ENCODE data around the gene CDK5RAP3.

DNA sequence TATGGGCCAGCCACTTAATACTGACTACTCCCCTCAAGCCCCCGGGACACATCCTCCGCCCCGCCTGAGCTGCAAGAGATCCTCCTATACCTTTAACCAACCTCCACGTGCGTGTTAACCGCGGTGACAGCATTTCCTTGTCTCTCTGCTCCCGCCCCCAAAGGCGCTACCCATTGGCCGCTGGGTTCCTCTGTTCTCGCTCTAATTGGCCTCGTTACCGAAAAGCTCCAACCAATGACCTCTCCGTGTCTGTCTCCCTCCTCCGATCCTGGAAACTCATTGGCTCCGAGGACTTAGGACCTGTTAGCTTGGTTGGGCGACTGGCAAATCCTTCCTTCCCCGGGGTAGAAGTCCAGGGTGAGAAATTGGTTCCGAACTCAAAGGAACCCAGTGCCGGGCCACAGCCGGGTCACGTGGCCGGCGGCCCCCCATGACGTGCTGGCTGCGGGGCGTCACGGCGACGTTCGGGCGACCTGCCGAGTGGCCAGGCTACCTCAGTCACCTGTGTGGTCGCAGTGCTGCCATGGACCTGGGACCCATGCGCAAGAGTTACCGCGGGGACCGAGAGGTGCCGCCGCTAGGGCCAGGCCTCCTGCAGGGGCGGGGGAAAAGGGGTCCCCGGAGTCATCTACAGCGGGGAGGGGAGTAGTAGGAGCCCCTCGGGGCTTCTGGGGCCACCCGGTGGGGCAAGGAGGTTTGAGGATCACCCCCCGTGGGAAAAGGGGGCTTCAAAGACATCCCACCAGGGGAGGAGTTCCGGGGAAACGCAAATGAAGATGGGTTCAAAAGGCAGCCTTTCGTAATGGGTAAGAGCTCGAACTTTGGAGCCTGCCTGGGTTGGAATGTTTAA, 29.4 kb upstream of the CDK5RAP3 start, which contains the start of gene PNPO:
- no peak; the same call in 1 of the 2 replicates for TF ChIP-seq POLR2AphosphoS5 (IDR thresholded peaks at IDR 0.05; ENCODE audit: low read depth, low read length)
- no peak; the same call in 1 of the 2 replicates for TF ChIP-seq POLR2A (IDR thresholded peaks at IDR 0.05; ENCODE audit: low read depth, low read length)

All from GM12891 (cell line).